GM21737 (cell line): ENCODE data around the gene IRAK1BP1.
A peak's percentile ranks its signal among the peaks of the same experiment; 100 is the strongest.
"Not testable (repeated sequence)": the region's sequence is repeated elsewhere in the genome, so short reads cannot be mapped to it uniquely, and the experiment has no call there.

Experiments
- ATAC-seq: cut with Tn5 transposase; IDR thresholded peaks from one replicate; pipeline ENCODE4 v1.9.1; 2021; ENCODE audit warnings: mild to moderate bottlenecking, moderate library complexity; ENCODE audit not compliant: unreplicated experiment

IRAK1BP1 gene

GRCh38 chr6:78867370-78868040 is at the start of gene IRAK1BP1:
Gene IRAK1BP1 (plus strand): TSS chr6:78867551. CDS start chr6:78867577, 26 bp downstream.
- peak; percentile 98 for ATAC-seq

DNA sequence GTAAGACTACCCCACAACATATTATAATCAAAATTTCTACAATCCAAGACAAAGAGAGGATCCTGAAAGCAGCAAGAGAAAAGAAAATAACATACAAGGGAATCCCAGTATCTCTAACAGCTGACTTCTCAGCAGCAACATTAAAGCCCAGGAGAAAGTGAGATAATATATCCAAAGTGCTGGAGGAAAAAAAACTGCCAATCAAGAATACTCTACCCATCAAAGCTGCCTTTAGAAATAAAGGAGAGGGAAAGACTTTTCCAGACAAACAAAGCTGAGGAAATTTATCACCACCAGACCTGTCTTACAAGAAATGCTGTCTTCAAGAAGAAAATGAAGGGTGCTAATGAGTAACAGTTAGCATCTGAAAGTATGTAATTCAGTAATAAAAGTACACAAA is 43.3 kb upstream of the IRAK1BP1 start:
- ATAC-seq = no peak

DNA sequence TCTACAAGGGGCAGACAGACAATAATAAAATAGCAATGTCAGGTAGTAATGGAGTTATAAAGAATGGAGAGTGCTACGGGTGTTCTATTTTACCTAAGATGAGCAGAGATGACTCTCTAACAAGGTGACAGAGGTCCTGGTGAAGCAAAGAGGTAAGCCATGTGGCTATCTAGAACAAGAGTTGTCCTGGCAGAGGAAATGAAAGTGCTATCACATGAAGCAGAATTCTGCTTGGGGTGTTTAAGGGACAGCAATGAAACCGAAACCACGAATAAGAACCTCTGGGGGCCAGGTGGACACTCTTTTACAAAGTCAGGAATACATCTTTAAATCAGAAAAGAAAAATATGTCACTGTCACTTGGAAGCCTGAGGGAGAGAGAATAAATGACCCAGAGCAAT is 37.9 kb upstream of the IRAK1BP1 start:
- ATAC-seq = no peak

DNA sequence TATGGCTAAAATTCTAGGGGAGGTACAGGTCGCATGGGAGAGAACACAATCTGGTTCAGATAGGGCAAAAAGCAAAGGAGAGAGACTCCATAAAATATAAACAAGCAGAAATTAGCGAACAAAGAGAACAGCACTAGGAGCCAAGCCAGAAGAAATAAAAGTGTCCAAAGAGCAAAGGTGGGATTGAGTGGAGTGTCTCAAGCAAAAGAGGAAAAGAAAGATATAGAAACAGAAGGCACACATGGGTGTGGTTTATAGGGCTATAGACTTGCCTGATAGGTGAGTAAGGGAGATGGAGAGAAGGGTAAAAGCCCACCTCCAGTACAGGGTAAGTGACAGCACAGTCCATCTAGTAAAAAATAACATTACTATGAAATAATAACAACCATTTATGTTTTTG is 36.5 kb upstream of the IRAK1BP1 start:
- no peak for ATAC-seq

GRCh38 chr6:78831492-78831891 is 35.9 kb upstream of the IRAK1BP1 start:
- no peak for ATAC-seq

DNA sequence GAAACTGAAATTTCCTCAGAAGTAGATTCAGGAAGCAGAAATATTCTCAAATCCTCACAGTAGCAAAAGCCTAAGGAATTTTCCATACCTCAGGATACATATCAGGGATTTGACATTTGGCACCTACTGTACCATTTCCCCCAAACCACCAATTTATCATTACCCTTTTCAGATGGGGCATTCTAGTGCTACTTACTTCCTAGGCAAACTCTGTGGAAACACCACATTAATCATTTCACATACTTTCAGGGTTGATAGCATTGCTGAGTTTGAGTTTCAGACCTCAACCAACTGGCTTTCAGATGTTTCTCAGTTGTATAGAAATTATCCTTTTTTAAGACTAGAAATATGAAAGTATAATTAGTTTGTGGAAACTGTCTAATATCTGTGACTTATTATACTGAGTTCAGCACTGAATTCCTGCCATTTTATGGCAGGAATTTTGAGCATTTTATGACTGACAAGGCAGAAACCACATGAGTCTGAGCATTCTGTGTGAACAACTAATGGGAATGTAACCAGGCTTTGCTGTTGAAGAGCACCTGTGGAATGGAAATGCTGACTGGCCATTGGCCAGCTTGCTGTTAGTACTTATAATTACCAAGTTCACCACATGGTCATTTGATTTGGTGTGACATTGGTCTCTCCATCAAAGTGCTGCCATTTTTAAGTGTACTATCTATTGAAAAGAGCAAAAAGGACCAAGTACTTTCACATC is 35.1 kb upstream of the IRAK1BP1 start:
- peak; percentile 52 for ATAC-seq

DNA sequence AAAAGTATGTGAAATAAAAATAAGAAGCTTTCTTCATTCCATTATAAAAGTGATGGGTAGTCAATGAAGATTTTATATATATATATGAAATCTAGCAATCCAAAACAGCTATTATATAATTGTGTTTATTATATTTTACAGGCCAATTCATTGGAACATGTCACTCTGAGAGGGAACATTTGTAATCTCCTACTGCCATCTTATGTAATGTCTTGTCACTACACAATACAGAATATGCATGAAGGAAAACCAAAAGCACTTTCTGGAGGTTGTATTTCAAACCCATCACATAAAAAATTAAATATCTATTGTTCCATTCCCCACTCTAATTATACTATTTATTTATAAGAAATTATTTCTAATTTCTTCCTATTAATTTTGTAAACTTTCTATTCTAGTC is 31.5 kb upstream of the IRAK1BP1 start:
- ATAC-seq = no peak

- no peak for ATAC-seq
These were observed 30.8 kb upstream of the IRAK1BP1 start for GRCh38 chr6:78836598-78836997.

- ATAC-seq = no peak
These were observed 26.2 kb upstream of the IRAK1BP1 start for GRCh38 chr6:78841111-78841510.

- no peak for ATAC-seq
These were observed 24.4 kb upstream of the IRAK1BP1 start for GRCh38 chr6:78842953-78843352.

DNA sequence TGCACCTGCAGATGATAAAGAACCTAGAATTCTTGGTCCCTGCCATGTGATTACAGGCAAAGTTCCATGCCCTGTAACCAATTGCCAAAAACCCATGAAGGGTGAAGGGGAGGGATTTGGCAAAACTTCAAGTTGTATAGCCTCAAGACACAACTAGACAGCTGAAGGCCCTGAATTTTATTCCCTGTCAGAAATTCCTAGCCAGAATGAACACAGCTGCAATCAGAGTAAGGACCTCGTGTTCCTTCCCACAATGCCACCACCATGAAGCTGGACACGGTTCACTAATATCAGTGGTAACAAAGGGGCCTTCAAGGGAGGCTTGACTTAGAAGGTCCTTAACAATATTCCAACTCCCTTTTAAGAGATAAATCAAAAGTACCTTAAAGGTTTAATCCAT is 22.5 kb upstream of the IRAK1BP1 start:
- ATAC-seq = no peak

GRCh38 chr6:78845567-78845966 is 21.8 kb upstream of the IRAK1BP1 start:
- ATAC-seq = no peak

- no peak for ATAC-seq
These were observed 16.7 kb upstream of the IRAK1BP1 start for GRCh38 chr6:78850621-78851020.

DNA sequence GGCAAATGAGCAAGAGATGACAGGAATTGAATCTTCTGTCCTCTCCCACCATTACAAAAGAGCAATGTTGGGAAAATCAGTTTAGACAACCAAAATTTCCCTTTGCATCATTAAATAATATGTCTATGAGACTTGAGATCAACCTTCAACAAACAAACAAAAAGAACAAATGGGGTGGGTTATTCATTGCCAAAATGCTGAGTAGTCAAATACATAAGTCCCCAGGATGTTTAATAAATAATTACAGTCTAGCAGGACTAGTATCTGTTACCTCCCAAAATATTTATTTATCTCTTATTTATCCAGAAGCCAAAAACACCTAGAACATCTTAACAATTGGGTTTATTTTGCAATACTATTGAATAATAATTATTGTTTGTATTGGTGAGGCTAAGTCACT is 16.2 kb upstream of the IRAK1BP1 start:
- ATAC-seq = no peak

DNA sequence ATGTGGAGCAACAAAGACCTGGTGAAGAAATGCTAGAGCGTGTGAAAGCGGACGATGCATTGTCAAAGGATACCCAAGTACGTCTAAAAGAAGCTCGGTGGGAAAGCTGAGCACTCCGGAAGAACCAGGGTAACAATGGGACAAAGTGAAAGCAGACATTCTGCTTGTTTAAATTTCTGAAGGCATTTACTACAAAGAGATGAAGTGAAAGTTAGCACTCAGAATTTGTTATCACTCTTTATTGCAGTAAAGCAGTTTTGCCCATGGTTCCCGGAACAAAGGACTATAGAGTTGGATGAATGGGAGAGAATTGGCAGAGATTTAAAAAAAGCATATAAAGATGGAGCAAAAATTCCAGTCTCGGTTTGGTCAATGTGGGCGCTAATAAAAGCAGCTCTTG is 12.8 kb upstream of the IRAK1BP1 start:
- no peak for ATAC-seq

- ATAC-seq = not testable (repeated sequence)
These were observed 8.9 kb upstream of the IRAK1BP1 start for GRCh38 chr6:78858339-78858938.

GRCh38 chr6:78861509-78861908 is 5.8 kb upstream of the IRAK1BP1 start:
- ATAC-seq = no peak

DNA sequence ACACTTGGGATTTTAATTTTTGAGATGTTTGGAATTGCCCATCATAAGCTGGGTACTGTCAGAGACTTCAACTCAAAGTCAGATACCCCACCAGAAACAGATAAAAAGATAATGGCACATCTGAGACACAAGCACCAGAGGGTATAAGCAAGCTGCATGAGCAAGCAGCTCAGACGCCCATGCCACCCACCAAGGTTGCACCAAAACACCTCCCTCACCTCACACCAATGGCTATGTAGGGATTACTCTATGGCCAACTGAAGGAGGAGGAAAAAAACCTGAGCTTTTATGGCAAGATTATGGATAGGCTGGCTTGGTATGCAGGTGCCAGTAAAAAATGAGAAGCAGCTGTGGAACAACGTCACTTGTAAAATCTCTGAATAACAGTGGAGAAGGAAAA is 3.8 kb upstream of the IRAK1BP1 start:
- ATAC-seq = no peak

DNA sequence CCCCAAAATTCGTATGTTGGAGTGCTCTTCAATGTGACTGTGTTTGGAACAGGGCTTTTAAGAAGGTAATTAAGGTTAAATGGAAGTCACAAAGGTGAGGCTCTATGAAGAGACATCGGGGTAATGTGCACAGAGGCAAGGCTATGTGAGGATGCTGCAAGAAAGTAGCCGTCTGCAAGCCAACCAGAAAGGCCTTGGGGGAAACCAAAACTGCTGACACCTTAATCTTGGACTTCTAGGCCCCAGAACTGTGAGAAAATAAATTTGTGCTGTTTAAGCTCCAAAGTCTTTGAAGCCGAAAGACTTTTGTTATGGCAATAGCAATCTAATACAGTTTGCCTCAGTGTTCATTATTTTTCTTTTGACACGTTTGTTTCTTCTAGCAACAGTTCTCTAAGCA is 2.4 kb upstream of the IRAK1BP1 start:
- ATAC-seq = no peak

GRCh38 chr6:78867020-78867369 is 356 bp upstream of the IRAK1BP1 start:
- peak; percentile 33 for ATAC-seq

- no peak for ATAC-seq
These were observed 765 bp downstream of the IRAK1BP1 start for GRCh38 chr6:78868116-78868515.

DNA sequence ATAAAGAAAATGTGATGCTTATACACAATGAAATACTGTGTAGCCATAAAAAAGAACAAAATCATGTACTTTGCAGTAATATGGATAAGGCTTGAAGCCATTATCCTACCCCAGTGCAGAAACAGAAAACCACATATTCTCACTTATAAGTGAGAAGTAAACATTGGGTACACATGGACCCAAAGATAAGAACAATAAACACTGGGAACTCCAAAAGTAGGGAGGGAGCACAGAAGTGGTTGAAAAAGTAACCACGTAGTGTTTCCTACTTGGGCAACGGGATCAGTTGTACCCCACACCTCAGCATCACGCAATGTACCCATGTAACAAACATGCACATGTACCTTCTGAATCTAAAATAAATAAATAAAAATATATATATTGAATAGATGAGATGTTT is 8.2 kb downstream of the IRAK1BP1 start:
- ATAC-seq = no peak
